Ishikawa (cell line): ENCODE results near the gene SUPT20HL2.

Source experiments
- CEBPB ChIP-seq: IDR thresholded peaks from 2 replicates; pipeline ENCODE4 v1.6.1; 2012
- CREB1 ChIP-seq: IDR thresholded peaks from 2 replicates; pipeline ENCODE4 v1.6.1; 2012; ENCODE audit warnings: low read depth
- EP300 ChIP-seq: IDR thresholded peaks from 2 replicates; pipeline ENCODE4 v1.6.1; 2012; ENCODE audit warnings: borderline replicate concordance
- FOXM1 ChIP-seq: IDR thresholded peaks from 2 replicates; pipeline ENCODE4 v1.6.1; 2012; ENCODE audit warnings: low read depth, borderline replicate concordance
- MAX ChIP-seq: IDR thresholded peaks from 2 replicates; pipeline ENCODE4 v1.6.1; 2012
- RAD21 ChIP-seq: IDR thresholded peaks from 2 replicates; pipeline ENCODE4 v1.6.1; 2012; ENCODE audit warnings: low read depth
- REST ChIP-seq: IDR thresholded peaks from 2 replicates; pipeline ENCODE4 v1.6.1; 2012; ENCODE audit warnings: low read depth, mild to moderate bottlenecking
- TAF1 ChIP-seq: IDR thresholded peaks from 2 replicates; pipeline ENCODE4 v1.6.1; 2012; ENCODE audit warnings: low read depth, mild to moderate bottlenecking
- TCF12 ChIP-seq: IDR thresholded peaks from 2 replicates; pipeline ENCODE4 v1.6.1; 2012; ENCODE audit warnings: low read depth
- TEAD4 ChIP-seq: IDR thresholded peaks from 2 replicates; pipeline ENCODE4 v1.6.1; 2012
- USF1 ChIP-seq: IDR thresholded peaks from 2 replicates; pipeline ENCODE4 v1.6.1; 2012
- YY1 ChIP-seq: IDR thresholded peaks from 2 replicates; pipeline ENCODE4 v1.6.1; 2012; ENCODE audit warnings: low read depth

- no peak for TF ChIP-seq CEBPB
- no peak for TF ChIP-seq CREB1
- TF ChIP-seq YY1: no peak
- no peak for TF ChIP-seq TCF12
- TF ChIP-seq FOXM1: no peak
- no peak for TF ChIP-seq REST
- no peak for TF ChIP-seq TAF1
- TF ChIP-seq RAD21: no peak
- no peak for TF ChIP-seq USF1
- TF ChIP-seq TEAD4: no peak
- no peak for TF ChIP-seq EP300
- TF ChIP-seq MAX: no peak
Observed at GRCh38 chrX:24305905-24306304, 8.0 kb downstream of the SUPT20HL2 start.
